IPS-20b (cell line): Measurements from ENCODE around the gene SMAD3.

Experiments
- H3K27ac ChIP-seq: one replicate; pipeline ENCODE4 v1.5.1; 2013; ENCODE audit warnings: low read length
- H3K27me3 ChIP-seq: 2 replicates; pipeline ENCODE4 v1.6.1; 2013; ENCODE audit warnings: mild to moderate bottlenecking, low read length, inconsistent platforms; ENCODE audit not compliant: insufficient read depth
- H3K36me3 ChIP-seq: 2 replicates; pipeline ENCODE4 v1.6.1; 2013; ENCODE audit warnings: low read depth, mild to moderate bottlenecking, inconsistent platforms, low read length, moderate library complexity; ENCODE audit not compliant: insufficient read depth
- H3K4me1 ChIP-seq: 2 replicates; pipeline ENCODE4 v1.6.1; 2013; ENCODE audit warnings: mild to moderate bottlenecking, control low read depth, inconsistent platforms, low read length, moderate library complexity; ENCODE audit not compliant: insufficient read depth
- H3K4me3 ChIP-seq: 2 replicates; pipeline ENCODE4 v1.5.1; 2013; ENCODE audit warnings: mild to moderate bottlenecking, low read length, inconsistent platforms
- H3K9ac ChIP-seq: 2 replicates; pipeline ENCODE4 v1.6.1; 2013; ENCODE audit warnings: low read depth, mild to moderate bottlenecking, inconsistent platforms, low read length, moderate library complexity
- H3K9me3 ChIP-seq: 2 replicates; pipeline ENCODE4 v1.6.1; 2013; ENCODE audit warnings: mild to moderate bottlenecking, low read depth, low read length, inconsistent platforms; ENCODE audit not compliant: insufficient read depth

Gene SMAD3

GRCh38 chr15:67110958-67111864, 45.8 kb downstream of the SMAD3 start:
- H3K27me3 ChIP-seq: no peaks in the 10 kb centered on the region
- peaks cover 9% of the 10 kb centered on the region for H3K9me3 ChIP-seq
- no peaks in the 10 kb centered on the region for H3K4me1 ChIP-seq
- no peak overlapping the region for H3K4me3 ChIP-seq
- no peaks in the 10 kb centered on the region for H3K36me3 ChIP-seq
- no peak overlapping the region for H3K27ac ChIP-seq
- no peak overlapping the region for H3K9ac ChIP-seq

GRCh38 chr15:67114046-67114445, 48.6 kb downstream of the SMAD3 start:
- no peak overlapping the region for H3K9ac ChIP-seq
- H3K27me3 ChIP-seq: no peaks in the 10 kb centered on the region
- no peak overlapping the region for H3K4me3 ChIP-seq
- H3K4me1 ChIP-seq: 0 out of 2 replicates have a peak, but pooled peaks cover 3% of the 10 kb centered on the region
- H3K36me3 ChIP-seq: no peaks in the 10 kb centered on the region
- H3K27ac ChIP-seq: no peak overlapping the region
- H3K9me3 ChIP-seq: peaks cover 9% of the 10 kb centered on the region

GRCh38 chr15:67114846-67115585, 49.6 kb downstream of the SMAD3 start:
- Histone ChIP-seq H3K4me1 (0 out of 2 replicates have a peak, but pooled peaks cover 3% of the 10 kb centered on the region), H3K4me3 (no peak overlapping the region), H3K27me3 (no peaks in the 10 kb centered on the region), H3K9ac (no peak overlapping the region), H3K27ac (no peak overlapping the region), H3K9me3 (peaks cover 9% of the 10 kb centered on the region), H3K36me3 (no peaks in the 10 kb centered on the region)

GRCh38 chr15:67115586-67115969, 50.2 kb downstream of the SMAD3 start:
- Histone ChIP-seq H3K9ac (no peak overlapping the region), H3K36me3 (no peaks in the 10 kb centered on the region), H3K27ac (no peak overlapping the region), H3K9me3 (peaks cover 9% of the 10 kb centered on the region), H3K27me3 (no peaks in the 10 kb centered on the region), H3K4me3 (no peak overlapping the region), H3K4me1 (0 out of 2 replicates have a peak, but pooled peaks cover 3% of the 10 kb centered on the region)

GRCh38 chr15:67116742-67117141, 51.3 kb downstream of the SMAD3 start:
- H3K9ac ChIP-seq: no peak overlapping the region
- no peak overlapping the region for H3K27ac ChIP-seq

GRCh38 chr15:67117370-67117769, 52.0 kb downstream of the SMAD3 start:
- H3K36me3 ChIP-seq: no peaks in the 10 kb centered on the region
- no peak overlapping the region for H3K9ac ChIP-seq
- H3K4me3 ChIP-seq: no peak overlapping the region
- H3K27ac ChIP-seq: no peak overlapping the region
- no peaks in the 10 kb centered on the region for H3K9me3 ChIP-seq
- H3K27me3 ChIP-seq: no peaks in the 10 kb centered on the region
- 0 out of 2 replicates have a peak, but pooled peaks cover 3% of the 10 kb centered on the region for H3K4me1 ChIP-seq

More at GRCh38 chr15:67116742-67117141, 51.3 kb downstream of the SMAD3 start:
- H3K4me3 ChIP-seq: no peak overlapping the region
- H3K9me3 ChIP-seq: 0 out of 2 replicates have a peak, but pooled peaks cover under 1% of the 10 kb centered on the region
- no peaks in the 10 kb centered on the region for H3K36me3 ChIP-seq
- 0 out of 2 replicates have a peak, but pooled peaks cover 3% of the 10 kb centered on the region for H3K4me1 ChIP-seq
- no peaks in the 10 kb centered on the region for H3K27me3 ChIP-seq

- H3K9me3 ChIP-seq: no peaks in the 10 kb centered on the region
- H3K27ac ChIP-seq: no peak overlapping the region
- H3K4me3 ChIP-seq: no peak overlapping the region
- no peak overlapping the region for H3K9ac ChIP-seq
- H3K27me3 ChIP-seq: no peaks in the 10 kb centered on the region
- H3K4me1 ChIP-seq: 0 out of 2 replicates have a peak, but pooled peaks cover 3% of the 10 kb centered on the region
- H3K36me3 ChIP-seq: no peaks in the 10 kb centered on the region
Measured at GRCh38 chr15:67118808-67119207, 53.4 kb downstream of the SMAD3 start.

GRCh38 chr15:67119238-67119846, 53.9 kb downstream of the SMAD3 start:
- H3K4me1 ChIP-seq: 0 out of 2 replicates have a peak, but pooled peaks cover 3% of the 10 kb centered on the region
- no peak overlapping the region for H3K27ac ChIP-seq
- H3K27me3 ChIP-seq: no peaks in the 10 kb centered on the region
- no peak overlapping the region for H3K4me3 ChIP-seq
- no peak overlapping the region for H3K9ac ChIP-seq
- H3K36me3 ChIP-seq: no peaks in the 10 kb centered on the region
- H3K9me3 ChIP-seq: no peaks in the 10 kb centered on the region

- no peaks in the 10 kb centered on the region for H3K27me3 ChIP-seq
- no peak overlapping the region for H3K27ac ChIP-seq
- 0 out of 2 replicates have a peak, but pooled peaks cover 3% of the 10 kb centered on the region for H3K4me1 ChIP-seq
- no peaks in the 10 kb centered on the region for H3K36me3 ChIP-seq
- no peak overlapping the region for H3K9ac ChIP-seq
- H3K4me3 ChIP-seq: no peak overlapping the region
- no peaks in the 10 kb centered on the region for H3K9me3 ChIP-seq
Measured at GRCh38 chr15:67120009-67120838, 54.8 kb downstream of the SMAD3 start.

- no peaks in the 10 kb centered on the region for H3K36me3 ChIP-seq
- H3K27me3 ChIP-seq: no peaks in the 10 kb centered on the region
- H3K9ac ChIP-seq: no peak overlapping the region
- no peak overlapping the region for H3K27ac ChIP-seq
- H3K9me3 ChIP-seq: no peaks in the 10 kb centered on the region
- no peak overlapping the region for H3K4me3 ChIP-seq
- 0 out of 2 replicates have a peak, but pooled peaks cover 3% of the 10 kb centered on the region for H3K4me1 ChIP-seq
Measured at GRCh38 chr15:67120839-67121643, 55.6 kb downstream of the SMAD3 start.
